GM18517 (cell line): Measurements from ENCODE around the gene MC1R.

Experiments
- ATAC-seq: cut with Tn5 transposase; IDR thresholded peaks from one replicate; pipeline ENCODE4 v1.9.1; 2021; ENCODE audit warnings: mild to moderate bottlenecking, moderate library complexity; ENCODE audit not compliant: unreplicated experiment

The MC1R gene

GRCh38 chr16:89895482-89896250 lies 23.0 kb upstream of the MC1R start:
- no peak for ATAC-seq

GRCh38 chr16:89897204-89897603 lies 21.5 kb upstream of the MC1R start:
- no peak for ATAC-seq

GRCh38 chr16:89898201-89898967 lies 20.3 kb upstream of the MC1R start:
- ATAC-seq, result no peak

- no peak for ATAC-seq
Measured at GRCh38 chr16:89899879-89900481, 18.7 kb upstream of the MC1R start.

- no peak for ATAC-seq
Measured at GRCh38 chr16:89900885-89901284, 17.8 kb upstream of the MC1R start.

GRCh38 chr16:89902980-89903379 lies 15.7 kb upstream of the MC1R start:
- ATAC-seq, result no peak

- ATAC-seq, result no peak
Measured at GRCh38 chr16:89903908-89904515, 14.7 kb upstream of the MC1R start.

- no peak for ATAC-seq
Measured at GRCh38 chr16:89904606-89905510, 13.8 kb upstream of the MC1R start.

GRCh38 chr16:89905511-89906139 lies 13.0 kb upstream of the MC1R start:
- no peak for ATAC-seq

- ATAC-seq, result no peak
Measured at GRCh38 chr16:89906140-89907025, 12.3 kb upstream of the MC1R start.

- ATAC-seq, result no peak
Measured at GRCh38 chr16:89907055-89907814, 11.4 kb upstream of the MC1R start.

GRCh38 chr16:89908236-89908635 lies 10.4 kb upstream of the MC1R start:
- no peak for ATAC-seq

- no peak for ATAC-seq
Measured at GRCh38 chr16:89909777-89910716, 8.6 kb upstream of the MC1R start.

- no peak for ATAC-seq
Measured at GRCh38 chr16:89910717-89911354, 7.8 kb upstream of the MC1R start.

- ATAC-seq, result no peak
Measured at GRCh38 chr16:89911375-89911774, 7.3 kb upstream of the MC1R start.

- no peak for ATAC-seq
Measured at GRCh38 chr16:89912143-89912542, 6.5 kb upstream of the MC1R start.

- ATAC-seq, result no peak
Measured at GRCh38 chr16:89912627-89913026, 6.0 kb upstream of the MC1R start.
